SHP77 treated with DMSO at 0.1 percent for 48 hours (cell line): ENCODE results near the gene SMTN.
"Not testable (repeated sequence)": the region's sequence is repeated elsewhere in the genome, so short reads cannot be mapped to it uniquely, and the experiment has no call there.

Experiments
- DNase-seq: peaks from one replicate; lab custom pipeline; 2025; lab: John Stamatoyannopoulos, UW

SMTN gene

DNA sequence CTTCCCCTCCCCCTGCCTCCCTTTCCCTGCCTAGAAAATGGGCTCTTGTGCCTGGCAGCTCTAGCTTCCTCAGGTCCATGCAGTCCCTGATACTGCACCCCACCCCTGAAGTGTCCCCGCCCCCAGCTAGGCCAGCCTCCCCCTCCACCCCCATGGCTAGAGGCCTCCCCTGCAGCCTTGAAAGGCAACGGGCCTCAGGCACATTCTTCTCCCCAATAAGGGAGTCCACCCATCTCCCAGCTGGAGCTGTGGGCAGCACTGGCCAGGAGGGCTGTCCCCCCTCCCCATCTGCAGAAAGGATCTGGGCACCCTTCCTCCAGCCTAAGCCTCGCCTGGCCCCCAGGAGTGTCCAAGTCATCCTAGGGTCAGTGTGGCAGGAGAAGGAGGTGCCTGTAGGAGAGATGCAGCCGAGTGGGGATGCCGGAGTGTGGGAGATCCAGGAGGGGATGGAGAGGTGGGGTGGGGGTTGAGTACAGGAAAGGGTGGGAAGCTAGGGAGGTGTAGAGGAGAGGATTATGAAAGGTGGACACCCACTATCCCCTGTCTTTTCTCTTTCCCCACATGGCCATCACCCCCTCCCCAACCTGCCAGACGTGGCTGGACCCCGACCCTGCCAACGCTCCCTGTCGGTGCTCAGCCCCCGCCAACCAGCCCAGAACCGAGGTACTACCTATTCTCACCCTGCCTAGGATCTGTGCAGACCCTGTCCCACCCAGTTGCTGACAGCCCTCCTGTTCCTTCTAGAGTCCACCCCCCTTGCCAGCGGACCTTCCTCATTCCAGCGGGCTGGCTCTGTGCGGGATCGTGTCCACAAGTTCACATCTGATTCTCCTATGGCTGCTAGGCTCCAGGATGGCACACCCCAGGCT lies 9.3 kb downstream of the SMTN start:
- DNase-seq: no peak

DNA sequence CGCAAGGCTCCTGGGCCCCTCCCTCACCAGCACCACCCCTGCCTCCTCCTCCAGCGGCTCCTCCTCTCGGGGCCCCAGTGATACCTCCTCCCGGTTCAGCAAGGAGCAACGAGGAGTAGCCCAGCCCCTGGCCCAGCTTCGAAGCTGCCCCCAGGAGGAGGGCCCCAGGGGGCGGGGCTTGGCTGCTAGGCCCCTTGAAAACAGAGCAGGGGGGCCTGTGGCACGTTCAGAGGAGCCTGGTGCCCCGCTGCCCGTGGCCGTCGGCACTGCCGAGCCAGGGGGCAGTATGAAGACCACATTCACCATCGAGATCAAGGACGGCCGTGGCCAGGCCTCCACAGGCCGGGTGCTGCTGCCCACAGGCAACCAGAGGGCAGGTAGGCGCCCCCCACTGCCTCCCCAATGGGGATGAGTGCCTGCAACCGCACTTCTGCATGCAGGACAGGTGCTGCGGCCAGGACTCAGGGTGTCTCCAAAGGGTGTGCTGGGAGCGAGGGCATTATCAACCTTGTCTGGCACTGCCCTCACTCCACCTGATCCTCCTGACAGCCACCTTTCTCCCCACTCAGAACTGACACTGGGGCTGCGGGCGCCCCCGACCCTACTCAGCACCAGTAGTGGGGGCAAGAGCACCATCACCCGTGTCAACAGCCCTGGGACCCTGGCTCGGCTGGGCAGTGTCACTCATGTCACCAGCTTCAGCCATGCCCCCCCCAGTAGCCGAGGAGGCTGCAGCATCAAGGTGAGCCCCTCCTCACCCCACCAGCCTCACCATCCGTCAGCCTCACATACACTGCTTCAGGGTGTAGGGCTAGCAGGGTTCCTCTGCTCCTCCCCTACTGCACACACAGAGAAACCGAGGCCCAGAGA lies 10.2 kb downstream of the SMTN start:
- DNase-seq: no peak

DNA sequence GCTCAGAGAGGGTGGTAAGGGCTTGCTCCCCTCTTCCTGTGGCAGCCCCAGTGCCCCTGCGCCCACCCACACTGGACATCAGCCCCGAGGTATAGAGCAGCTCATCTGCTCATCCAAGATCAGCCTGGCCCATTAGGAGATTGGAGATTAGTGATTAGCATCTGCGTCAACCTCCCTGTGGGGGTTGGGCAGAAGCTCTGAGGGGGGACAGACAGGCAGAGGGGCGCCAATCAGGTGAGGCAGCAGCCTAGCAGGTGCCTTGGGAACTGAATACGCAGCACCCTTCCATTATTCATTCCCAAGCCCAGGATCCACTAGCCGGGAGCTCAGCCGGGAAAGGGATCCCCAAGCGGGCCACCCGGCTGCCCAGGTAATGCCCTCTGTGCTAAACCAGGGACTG lies 11.0 kb downstream of the SMTN start:
- DNase-seq: no peak

DNA sequence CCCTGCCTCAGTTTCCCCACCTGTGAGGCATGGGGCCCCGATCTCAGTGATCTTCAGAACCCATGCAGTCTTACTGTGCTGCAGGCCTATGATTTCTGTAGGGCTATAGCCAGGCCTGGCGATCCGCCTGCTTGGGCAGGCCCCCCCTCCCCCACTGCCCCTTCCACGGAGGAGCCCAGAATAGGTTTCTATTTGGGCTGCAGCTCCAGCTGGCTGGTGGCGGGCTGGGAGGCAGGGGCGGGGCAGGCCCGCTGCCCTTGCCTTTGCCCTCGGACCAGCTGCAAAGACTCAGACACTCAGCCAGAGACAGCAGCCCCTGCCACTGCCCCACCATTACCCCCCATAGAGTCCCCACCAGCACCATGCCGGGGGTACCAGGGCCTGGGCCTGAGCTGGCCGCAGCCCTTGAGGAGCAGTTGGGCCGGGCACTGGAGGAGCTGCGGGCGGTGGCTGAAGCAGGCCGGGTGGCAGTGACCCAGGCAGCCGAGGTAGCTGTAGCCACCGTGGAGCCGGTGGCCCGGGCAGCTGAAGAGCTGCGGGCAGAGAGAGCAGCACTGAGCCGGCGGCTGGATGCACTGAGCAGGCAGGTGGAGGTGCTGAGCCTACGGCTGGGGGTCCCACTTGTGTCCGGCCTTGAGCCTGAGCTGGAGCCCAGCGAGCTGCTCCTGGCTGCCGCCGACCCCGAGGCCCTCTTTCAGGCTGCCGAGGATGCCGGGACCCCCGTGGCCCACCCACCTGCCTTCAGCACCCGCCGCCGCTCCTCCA lies 12.2 kb downstream of the SMTN start:
- no peak for DNase-seq

DNA sequence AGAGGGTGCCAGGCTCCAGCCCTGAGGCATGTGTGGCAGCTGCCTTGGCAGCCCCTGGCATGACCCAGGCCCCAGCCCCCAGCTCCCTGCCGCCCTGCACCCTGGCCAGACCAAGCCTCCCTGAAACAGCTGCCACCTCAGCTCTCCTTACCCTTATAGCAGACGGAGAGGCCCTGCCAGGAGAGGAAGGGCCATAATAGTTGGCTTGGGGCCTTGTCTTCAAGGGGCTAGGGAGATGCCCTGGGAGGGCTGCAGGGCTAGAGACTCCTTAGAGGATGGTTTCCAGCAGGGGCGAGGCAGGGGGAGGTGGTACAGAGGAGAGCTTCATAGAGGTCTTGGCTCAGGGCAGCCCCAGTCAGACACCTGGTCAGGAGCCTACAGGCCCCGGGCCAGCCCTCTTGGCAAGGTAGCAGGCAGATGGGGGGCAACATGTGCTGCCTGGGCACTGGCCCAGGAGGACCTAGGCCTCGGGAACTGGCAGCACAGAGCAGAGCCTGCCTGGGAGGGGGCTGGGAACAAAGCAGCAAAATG lies 13.0 kb downstream of the SMTN start:
- DNase-seq: no peak

DNA sequence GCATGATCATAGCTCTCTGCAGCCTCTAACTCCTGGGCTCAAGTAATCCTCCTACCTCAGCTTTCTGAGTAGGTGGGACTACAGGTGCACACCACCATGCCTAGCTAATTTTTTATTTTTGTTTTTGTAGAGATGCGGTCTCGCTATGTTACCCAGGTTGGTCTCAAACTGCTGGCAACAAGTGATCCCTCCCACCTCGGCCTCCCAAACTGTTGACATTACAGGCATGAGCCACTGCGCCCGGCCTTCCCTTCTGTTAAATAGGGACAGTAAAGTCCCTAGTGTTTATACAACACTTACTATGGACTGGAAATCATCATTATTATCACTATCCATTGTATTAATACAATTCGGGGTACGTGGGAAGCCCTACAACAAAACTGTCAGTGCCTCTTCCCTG lies 13.6 kb downstream of the SMTN start:
- DNase-seq: no peak

DNA sequence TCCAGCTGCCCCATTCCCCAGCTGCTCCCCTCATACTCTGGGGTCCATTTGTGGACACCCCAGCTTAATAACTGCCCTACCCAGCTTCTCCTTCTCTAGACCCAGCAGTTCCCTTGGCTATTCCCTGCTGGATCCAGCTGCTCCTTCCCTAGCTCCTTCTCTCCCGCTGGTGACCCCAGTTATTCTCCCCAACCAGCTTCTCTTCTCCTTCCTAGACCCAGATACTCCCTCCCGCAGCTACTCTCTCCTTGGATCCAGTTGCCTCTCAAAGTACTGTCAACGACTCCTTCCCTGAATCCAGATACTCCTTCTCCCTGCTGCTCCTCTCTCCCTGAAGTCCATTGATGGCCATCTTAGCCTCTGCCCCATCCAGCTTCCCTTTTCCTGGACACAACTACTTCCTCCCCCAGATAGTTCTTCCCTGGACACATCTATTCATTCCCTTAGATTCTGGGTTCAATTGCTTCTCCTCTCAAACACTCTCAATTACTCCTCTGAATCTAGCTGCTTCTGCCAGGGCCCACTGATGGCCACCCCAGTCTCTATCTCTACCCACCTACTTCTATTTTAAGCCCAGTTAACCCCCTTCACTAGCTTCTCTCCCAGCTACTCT lies 14.6 kb downstream of the SMTN start:
- no peak for DNase-seq

DNA sequence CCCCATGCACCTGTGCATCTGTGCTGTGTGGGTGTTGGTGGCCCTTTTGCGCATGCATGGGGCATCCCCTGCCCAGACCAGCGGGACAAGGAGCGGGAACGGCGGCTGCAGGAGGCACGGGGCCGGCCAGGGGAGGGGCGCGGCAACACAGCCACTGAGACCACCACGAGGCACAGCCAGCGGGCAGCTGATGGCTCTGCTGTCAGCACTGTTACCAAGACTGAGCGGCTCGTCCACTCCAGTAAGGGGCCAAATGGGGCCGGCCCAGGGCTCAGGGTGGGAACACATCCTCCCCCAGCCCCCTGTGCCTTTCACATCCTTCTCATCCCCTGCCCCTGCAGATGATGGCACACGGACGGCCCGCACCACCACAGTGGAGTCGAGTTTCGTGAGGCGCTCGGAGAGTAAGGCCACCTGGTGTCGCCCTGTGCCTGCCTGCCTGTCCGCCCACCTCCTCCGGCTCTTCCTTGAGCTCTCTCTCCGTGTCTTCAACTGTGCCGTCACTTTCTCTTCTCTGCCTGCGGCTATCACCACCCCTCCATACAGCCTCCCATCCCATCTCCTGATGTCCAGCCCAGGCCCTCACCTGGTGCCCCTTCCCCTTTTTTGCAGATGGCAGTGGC lies 15.7 kb downstream of the SMTN start:
- no peak for DNase-seq

DNA sequence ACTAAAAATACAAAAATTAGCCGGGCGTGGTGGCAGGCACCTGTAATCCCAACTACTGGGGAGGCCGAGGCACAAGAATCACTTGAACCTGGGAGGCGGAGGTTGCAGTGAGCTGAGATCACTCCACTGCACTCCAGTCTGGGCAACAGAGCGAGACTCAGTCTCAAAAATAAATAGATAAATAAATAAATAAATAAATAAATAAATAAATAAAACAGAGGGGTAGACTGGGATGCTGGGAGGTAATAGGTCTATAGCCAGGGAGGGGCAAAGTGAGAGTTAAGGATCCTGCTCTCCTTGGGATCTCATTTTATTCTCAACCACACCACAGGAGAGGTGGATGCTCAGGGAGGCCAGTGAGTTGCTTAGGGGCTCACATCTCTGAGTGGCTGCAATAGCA lies 16.4 kb downstream of the SMTN start:
- not testable (repeated sequence) for DNase-seq

DNA sequence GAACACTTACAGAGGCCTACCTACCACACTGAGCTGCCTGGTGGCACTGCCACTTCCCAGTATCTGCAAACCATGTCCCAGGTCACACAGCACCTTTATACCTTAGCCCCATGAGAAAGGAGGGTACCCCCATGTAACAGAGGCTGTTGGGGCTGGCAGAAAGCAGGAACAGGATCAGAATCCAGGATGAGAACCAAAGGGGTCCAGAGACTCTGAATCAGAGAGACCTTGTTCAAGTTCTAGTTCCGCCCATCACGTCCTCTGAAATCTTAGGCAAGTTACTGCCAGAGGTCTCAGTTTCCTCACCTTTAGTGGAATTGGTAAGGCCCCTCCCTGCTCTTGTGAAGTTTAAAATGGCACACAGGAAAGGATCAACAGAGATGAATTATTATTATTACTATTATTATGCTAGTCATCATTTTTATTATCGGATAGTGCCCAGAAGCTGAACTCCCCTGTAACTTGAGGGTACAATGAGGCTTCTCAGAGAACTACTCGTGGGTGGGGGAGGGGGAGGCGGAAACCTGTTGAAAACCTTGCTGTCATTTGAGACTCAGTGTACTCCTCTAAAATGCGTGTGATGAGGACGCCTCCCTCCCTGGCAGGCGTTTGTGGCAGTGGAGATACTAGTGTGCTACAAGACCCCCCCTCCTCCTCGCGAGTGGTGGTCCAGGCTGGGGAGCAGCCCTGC lies 17.0 kb downstream of the SMTN start:
- no peak for DNase-seq

DNA sequence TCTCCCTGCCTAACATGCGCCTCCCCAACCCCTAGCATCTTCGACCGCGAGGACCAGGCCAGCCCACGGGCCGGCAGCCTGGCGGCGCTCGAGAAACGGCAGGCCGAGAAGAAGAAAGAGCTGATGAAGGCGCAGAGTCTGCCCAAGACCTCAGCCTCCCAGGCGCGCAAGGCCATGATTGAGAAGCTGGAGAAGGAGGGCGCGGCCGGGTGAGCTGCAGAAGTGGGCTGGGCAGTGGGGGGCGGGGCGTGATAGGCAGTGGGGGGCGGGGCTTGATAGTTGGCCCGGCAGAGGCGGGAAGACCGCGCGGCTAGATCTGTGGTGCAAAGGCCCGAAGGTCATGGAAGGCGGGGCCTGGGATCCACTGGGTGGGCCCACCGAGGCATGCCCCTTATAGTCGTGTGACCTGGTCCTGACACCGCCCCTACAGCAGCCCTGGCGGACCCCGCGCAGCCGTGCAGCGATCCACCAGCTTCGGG lies 17.6 kb downstream of the SMTN start:
- DNase-seq: no peak

DNA sequence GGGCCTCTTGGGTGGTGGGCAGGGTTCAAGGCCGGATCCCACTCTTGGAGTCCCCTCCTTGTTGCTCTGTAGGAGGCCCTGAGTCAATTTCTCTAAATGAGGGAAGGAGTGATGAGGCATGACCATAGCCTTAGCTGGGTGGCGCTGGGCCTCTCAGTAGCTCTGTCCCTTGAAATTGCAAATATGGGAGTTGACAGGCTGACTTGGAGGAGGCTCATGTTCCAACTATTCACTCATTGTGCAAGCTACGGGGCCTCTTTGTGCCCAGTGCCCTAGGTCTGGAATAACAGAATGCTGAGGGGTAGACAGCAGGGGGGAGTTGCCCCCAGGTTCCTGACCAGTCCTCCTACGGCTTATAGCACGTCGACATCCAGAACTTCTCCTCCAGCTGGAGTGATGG lies 18.3 kb downstream of the SMTN start:
- no peak for DNase-seq

DNA sequence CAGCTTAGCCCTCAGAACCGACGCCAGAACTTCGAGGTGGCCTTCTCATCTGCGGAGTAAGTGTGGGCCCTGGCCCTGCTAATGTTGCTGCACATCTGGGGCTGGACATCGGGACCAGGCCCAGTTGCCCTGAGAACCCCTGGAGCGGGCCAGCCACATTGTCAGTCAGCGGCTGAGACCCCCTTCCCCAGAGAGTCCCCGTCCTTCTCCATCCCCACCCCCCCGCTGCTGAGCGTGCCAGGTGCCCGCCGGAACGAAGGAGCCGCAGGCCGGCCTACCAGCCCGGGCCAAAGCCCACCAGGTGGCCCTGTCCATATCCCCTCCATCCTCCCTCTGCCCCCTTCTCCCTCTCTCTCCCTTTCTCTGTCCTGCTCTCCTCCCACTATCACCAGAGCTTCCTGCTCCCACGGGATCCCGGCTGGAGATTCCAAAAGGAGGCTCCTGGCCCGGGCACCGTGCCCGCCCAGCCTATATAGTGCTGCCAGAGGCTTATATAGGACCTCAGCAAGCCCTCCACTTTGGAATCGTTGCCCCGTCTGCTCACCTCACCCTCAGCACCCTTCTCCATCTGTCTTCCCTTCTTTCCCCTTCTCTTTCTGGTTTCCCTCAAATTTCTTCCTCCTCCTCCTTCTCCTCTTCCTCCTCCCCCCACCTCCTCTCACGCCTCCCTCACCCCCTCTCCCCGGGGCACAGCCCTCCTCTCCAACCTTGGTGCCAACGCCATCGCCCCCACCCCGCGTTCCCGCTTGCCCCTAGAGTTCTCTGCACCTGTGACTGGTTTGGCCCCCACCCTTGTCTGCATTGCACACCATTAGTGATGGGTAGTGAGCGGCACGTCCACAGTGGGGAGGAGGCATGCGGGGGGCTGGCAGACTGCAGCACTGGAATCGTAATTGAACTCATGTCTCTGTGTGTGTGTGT lies 19.0 kb downstream of the SMTN start:
- DNase-seq: no peak

DNA sequence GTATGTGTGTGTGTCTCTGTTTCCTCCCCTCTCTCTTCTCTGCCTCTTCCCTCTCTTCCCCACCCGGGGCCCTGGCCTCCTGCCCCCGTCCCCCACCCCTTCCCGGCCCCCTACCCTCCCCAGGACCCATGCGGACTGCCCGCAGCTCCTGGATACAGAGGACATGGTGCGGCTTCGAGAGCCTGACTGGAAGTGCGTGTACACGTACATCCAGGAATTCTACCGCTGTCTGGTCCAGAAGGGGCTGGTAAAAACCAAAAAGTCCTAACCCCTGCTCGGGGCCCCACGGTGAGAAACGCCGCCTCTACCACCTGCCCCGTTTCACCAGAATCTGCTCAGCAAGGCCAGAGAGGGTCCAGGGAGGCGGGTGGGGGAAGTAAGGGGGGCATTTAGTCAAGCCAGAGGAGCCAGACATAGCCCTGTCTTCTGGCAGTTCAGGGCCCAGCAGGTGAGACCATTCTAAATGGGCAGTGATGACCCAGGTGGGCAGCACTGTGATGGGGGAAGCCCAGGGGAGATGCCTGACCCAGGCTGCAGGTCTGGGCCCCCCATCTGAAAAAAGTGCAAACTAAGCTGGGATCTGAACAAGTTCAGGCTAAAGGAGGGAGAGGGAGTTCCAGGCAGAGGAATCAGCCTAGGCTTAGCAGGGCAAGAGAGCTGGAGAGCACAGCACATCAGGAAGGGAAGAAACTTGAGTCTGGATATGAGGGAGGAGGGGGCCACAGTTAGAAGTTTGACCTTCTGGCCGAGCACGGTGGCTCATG lies 19.8 kb downstream of the SMTN start:
- DNase-seq: no peak

DNA sequence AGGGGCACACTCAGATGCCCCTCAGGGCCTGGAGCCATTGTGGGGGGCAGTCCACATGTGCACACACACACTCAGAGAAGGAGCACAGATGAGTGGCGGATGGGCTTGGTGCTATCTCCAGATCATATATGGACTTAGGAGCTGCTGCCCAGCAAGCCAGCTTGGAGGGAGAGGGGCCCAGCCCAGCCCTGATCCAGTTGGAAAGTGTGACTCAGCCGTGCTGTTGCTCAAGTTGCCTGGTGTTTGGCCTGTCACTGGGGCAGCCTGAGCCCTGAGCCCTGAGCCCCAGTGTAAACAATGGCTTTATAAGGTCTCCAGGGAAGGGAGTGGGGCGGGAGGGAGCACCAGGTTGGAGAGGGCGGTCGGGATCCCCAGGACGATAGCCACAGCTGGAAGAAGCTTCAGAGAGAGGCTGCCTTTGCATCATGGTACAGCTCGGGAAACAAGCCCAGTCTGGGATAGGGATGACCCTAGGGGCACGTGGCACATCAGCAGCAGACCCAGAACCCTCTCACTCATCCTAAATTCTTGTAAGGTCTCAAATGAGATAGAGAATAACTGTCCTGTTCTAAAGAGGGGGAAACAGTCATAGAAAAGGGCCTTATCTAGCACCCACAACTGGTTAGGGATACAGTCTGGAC lies 21.4 kb downstream of the SMTN start:
- no peak for DNase-seq

DNA sequence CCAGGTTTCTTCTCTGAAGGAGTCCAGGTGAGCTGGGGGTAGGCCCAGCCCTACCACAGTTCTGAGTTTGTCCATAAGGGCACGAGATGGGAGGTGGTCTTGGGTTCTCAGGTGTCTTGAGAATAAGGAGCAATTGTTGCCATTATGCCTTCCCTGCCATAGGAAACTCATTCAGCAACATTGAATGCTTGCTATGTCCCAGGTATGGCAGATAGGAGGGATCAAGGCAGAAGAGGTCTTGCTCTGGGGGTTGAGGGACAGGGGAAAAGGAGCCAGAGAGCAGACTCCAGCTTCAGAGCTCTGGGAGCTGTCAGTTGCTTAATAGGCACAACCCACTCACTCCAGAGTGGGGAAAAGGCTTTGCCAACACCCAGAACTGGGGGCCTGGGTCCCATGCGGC lies 22.0 kb downstream of the SMTN start:
- no peak for DNase-seq

DNA sequence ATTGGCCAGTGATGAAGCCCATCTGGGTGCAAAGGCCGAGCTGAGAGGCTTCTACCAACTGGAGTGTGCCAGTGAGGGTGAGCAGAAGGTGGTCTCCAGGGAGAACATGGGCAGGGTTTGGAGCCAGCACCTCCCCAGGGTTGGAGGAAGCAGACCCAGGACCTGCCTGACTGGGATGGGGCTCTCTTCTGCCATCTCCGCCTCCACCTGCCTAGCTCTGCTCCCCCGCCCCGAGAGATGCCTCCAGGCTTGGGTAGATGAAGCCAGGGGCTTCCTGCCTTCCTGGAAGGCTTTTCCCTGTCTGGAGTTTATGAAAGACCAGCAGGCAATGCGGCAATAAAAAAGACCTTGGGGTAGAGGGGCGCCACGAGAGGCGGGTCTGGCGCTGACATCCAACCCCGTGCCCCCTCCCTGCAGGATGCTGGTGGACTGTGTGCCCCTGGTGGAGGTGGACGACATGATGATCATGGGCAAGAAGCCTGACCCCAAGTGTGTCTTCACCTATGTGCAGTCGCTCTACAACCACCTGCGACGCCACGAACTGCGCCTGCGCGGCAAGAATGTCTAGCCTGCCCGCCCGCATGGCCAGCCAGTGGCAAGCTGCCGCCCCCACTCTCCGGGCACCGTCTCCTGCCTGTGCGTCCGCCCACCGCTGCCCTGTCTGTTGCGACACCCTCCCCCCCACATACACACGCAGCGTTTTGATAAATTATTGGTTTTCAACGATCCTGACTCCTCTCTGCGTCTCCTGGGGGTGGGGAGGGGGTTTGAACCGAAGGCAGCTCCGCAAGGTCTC lies 23.0 kb downstream of the SMTN start:
- no peak for DNase-seq
